HFFc6 (cell line): ENCODE measurements around the gene PPP2R5A. TPM values are rescaled to one million over a fixed set of nuclear protein-coding genes. Genes with fewer than 3 reads are reported as not detected.

Experiments
- DNase-seq: peaks from one replicate; pipeline ENCODE4 v3.0.0-alpha.2; 2018
- H3K27ac Mint-ChIP-seq: 2 replicates; pipeline ENCODE4 v1.8.0; 2020; ENCODE audit warnings: mild to moderate bottlenecking, mixed read lengths
- H3K27me3 Mint-ChIP-seq: 2 replicates; pipeline ENCODE4 v1.8.0; 2021; ENCODE audit warnings: mild to moderate bottlenecking, moderate library complexity, mixed read lengths; ENCODE audit not compliant: insufficient read depth
- H3K36me3 Mint-ChIP-seq: 2 replicates; pipeline ENCODE4 v1.8.0; 2021; ENCODE audit warnings: low read depth, mixed read lengths
- H3K4me1 Mint-ChIP-seq: 2 replicates; pipeline ENCODE4 v1.8.0; 2020; ENCODE audit warnings: low read depth, mixed read lengths
- H3K4me3 Mint-ChIP-seq: 2 replicates; pipeline ENCODE4 v1.8.0; 2020; ENCODE audit warnings: mild to moderate bottlenecking, moderate library complexity, mixed read lengths
- H3K9me3 Mint-ChIP-seq: 2 replicates; pipeline ENCODE4 v1.8.0; 2020; ENCODE audit warnings: mild to moderate bottlenecking, mixed read lengths
- total RNA-seq, 6 experiments: library from RNA; stranded (reverse); fragmentation: NEBNext Ultra II Directional; extraction: Animal tissue kit (Norgen Biotek cat#: 25700); gene quantifications; 2 replicates in 1 of 6; 3 replicates in 5 of 6; pipeline ENCODE4 v1.2.3, GENCODE V29; 2021
- TF ChIP-seq, protein P1 (sequence below): fragments of 200-600 bp; sonication (generic); IDR thresholded peaks from 2 replicates; pipeline ENCODE4 v1.5.0; 2021; ENCODE audit warnings: antibody characterized with exemption, mild to moderate bottlenecking

The PPP2R5A gene
- total RNA-seq, 6 experiments from 2014 or later = 15.2 to 19.5 (median 17.8) TPM

DNA sequence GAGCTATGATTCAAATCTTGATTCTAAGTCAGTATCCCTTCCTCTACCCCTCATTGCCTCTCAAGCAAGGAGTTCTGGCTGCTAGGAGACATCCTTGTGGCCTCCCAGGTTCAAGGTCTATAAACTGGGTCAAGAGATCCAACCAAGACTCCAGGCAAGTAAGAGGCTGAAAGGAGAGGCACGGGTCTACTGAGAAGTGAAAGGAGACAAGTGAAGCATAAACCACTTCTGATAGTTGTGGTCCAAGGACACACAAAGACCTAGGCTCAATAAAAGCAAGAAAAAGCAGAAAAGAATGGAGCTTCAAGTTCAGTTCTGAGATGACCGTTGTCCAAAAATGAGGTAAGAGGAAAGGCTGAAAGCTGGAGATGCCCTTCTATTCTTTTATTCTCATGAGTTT lies 17.8 kb upstream of the PPP2R5A start:
- no peak for DNase-seq
- no peaks in the 10 kb centered on the region for H3K9me3 Mint-ChIP-seq
- TF ChIP-seq, protein P1, sequence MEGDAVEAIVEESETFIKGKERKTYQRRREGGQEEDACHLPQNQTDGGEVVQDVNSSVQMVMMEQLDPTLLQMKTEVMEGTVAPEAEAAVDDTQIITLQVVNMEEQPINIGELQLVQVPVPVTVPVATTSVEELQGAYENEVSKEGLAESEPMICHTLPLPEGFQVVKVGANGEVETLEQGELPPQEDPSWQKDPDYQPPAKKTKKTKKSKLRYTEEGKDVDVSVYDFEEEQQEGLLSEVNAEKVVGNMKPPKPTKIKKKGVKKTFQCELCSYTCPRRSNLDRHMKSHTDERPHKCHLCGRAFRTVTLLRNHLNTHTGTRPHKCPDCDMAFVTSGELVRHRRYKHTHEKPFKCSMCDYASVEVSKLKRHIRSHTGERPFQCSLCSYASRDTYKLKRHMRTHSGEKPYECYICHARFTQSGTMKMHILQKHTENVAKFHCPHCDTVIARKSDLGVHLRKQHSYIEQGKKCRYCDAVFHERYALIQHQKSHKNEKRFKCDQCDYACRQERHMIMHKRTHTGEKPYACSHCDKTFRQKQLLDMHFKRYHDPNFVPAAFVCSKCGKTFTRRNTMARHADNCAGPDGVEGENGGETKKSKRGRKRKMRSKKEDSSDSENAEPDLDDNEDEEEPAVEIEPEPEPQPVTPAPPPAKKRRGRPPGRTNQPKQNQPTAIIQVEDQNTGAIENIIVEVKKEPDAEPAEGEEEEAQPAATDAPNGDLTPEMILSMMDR = no peak
- peaks cover 16% of the 10 kb centered on the region for H3K27me3 Mint-ChIP-seq
- no peaks in the 10 kb centered on the region for H3K36me3 Mint-ChIP-seq
- H3K4me1 Mint-ChIP-seq = no peaks in the 10 kb centered on the region
- H3K4me3 Mint-ChIP-seq = no peak overlapping the region
- H3K27ac Mint-ChIP-seq = no peak overlapping the region

DNA sequence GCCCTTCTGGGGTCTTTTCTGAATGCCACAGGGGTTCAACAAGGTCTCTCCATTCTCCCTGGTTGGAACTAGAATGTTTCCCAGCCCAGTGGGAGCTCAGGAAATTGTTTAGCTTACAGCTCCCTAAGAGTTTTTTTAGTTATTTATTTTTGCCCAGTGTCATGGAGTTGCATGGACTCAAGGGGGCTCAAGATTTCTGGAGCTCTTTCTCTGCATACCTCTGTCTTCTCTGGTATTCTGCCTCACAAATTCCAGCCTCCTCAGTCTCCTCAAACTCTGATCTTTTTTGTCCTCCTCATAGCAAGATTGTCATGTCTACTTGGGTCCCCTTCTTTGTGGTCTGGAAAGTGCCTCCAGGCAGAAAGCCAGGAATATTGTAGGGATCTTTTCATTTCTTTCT lies 15.9 kb upstream of the PPP2R5A start:
- H3K4me1 Mint-ChIP-seq = no peaks in the 10 kb centered on the region
- peaks cover 16% of the 10 kb centered on the region for H3K27me3 Mint-ChIP-seq
- H3K4me3 Mint-ChIP-seq = no peak overlapping the region
- TF ChIP-seq, protein P1 = no peak
- no peak overlapping the region for H3K27ac Mint-ChIP-seq
- no peaks in the 10 kb centered on the region for H3K9me3 Mint-ChIP-seq
- no peak for DNase-seq
- no peaks in the 10 kb centered on the region for H3K36me3 Mint-ChIP-seq

GRCh38 chr1:212270564-212270963 lies 14.6 kb upstream of the PPP2R5A start:
- TF ChIP-seq, protein P1 = no peak
- no peak overlapping the region for H3K27ac Mint-ChIP-seq
- peaks cover 16% of the 10 kb centered on the region for H3K27me3 Mint-ChIP-seq
- no peaks in the 10 kb centered on the region for H3K36me3 Mint-ChIP-seq
- H3K4me3 Mint-ChIP-seq = no peak overlapping the region
- DNase-seq = no peak
- no peaks in the 10 kb centered on the region for H3K9me3 Mint-ChIP-seq
- no peaks in the 10 kb centered on the region for H3K4me1 Mint-ChIP-seq

DNA sequence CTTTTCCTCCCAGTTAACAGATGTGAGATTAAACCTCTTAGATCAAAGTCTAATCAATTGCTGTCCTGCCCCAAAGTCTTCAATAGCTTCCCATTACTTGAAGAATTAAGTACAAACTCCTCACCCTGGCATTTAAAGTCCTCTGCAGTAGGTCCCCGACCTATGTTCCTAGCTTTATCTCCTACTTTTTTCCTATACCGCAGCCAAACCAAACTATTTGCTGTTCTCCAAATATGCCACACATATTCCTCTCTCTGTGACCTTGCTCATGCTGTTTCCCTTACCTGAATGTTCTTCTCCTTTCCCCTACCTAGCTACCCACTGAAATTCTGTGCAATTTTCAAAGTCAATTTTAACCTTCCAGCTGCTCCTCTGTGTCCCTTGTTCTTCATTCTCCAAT lies 14.0 kb upstream of the PPP2R5A start:
- Mint-ChIP-seq H3K36me3 (no peaks in the 10 kb centered on the region), H3K9me3 (no peaks in the 10 kb centered on the region), H3K4me3 (no peak overlapping the region), H3K27ac (no peak overlapping the region), H3K4me1 (no peaks in the 10 kb centered on the region), H3K27me3 (peaks cover 15% of the 10 kb centered on the region)
- no peak for DNase-seq
- TF ChIP-seq, protein P1 = no peak

DNA sequence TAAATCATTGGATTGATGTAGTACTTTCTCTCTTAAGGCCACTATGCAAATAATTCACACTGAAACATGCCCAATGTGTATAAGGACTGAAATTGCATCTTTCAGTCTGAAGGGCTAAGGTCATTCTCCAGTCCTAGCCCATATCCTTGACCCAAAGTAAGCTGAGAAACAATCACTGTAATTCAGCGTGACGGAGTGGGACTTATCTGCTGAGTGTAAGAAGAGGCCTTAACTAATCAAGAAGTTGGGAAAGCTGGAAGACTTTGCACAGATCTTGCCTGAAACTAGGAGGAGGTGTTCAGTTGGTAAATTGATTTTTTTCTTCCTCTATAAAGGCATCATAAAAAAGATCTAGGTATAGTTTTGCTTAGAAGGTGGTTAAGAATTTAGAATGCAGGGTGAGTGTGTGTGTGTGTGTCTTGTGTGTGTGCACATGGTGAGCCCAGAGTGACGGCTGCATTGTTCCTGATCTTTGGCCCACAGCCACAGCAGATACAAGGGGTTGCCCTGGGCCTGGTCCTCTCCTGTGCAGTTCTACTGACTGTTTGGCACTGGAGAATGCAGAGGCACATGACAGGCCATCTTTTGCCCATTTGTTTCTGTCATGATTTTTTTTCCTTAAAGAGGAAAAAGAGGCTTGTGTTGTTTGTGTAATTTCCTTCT lies 13.3 kb upstream of the PPP2R5A start:
- H3K36me3 Mint-ChIP-seq = no peaks in the 10 kb centered on the region
- no peak overlapping the region for H3K27ac Mint-ChIP-seq
- H3K9me3 Mint-ChIP-seq = no peaks in the 10 kb centered on the region
- TF ChIP-seq, protein P1 = no peak
- no peaks in the 10 kb centered on the region for H3K4me1 Mint-ChIP-seq
- H3K4me3 Mint-ChIP-seq = no peak overlapping the region
- no peak for DNase-seq
- peaks cover 15% of the 10 kb centered on the region for H3K27me3 Mint-ChIP-seq
